Activated gamma-delta T cell treated with anti-CD3 and anti-CD28 coated beads, Interleukin-2, amount 50 U/mL, for 16 hours (primary cell): ENCODE results near the gene IQSEC1.

Experiments used
- DNase-seq: peaks from one replicate; pipeline ENCODE4 v3.0.0-alpha.2; 2020; ENCODE audit warnings: low read depth

The IQSEC1 gene

GRCh38 chr3:13015286-13016082, 57.7 kb downstream of the IQSEC1 start:
- peak; percentile 34 for DNase-seq

- DNase-seq: no peak
Measured at GRCh38 chr3:13014755-13015285, 58.4 kb downstream of the IQSEC1 start.

- DNase-seq: peak; percentile 31
Measured at GRCh38 chr3:13013994-13014754, 59.1 kb downstream of the IQSEC1 start.

- no peak for DNase-seq
Measured at GRCh38 chr3:13013566-13013965, 59.7 kb downstream of the IQSEC1 start.

- DNase-seq: no peak
Measured at GRCh38 chr3:13013151-13013561, 60.1 kb downstream of the IQSEC1 start.

GRCh38 chr3:13012221-13012691, 61.0 kb downstream of the IQSEC1 start:
- DNase-seq: peak; percentile 30

- peak; percentile 73 for DNase-seq
Measured at GRCh38 chr3:13011573-13012220, 61.5 kb downstream of the IQSEC1 start.

- no peak for DNase-seq
Measured at GRCh38 chr3:13010780-13011572, 62.3 kb downstream of the IQSEC1 start.

GRCh38 chr3:13009946-13010315, 63.3 kb downstream of the IQSEC1 start:
- DNase-seq: no peak

GRCh38 chr3:13009132-13009945, 63.9 kb downstream of the IQSEC1 start:
- peak; percentile 52 for DNase-seq

- no peak for DNase-seq
Measured at GRCh38 chr3:13008155-13008995, 64.9 kb downstream of the IQSEC1 start.

GRCh38 chr3:13007251-13007941, 65.8 kb downstream of the IQSEC1 start:
- DNase-seq: no peak

- no peak for DNase-seq
Measured at GRCh38 chr3:13006216-13006990, 66.8 kb downstream of the IQSEC1 start.

GRCh38 chr3:13005301-13005700, 67.9 kb downstream of the IQSEC1 start:
- DNase-seq: no peak

GRCh38 chr3:13004376-13004775, 68.9 kb downstream of the IQSEC1 start:
- DNase-seq: no peak

GRCh38 chr3:13003608-13004007, 69.6 kb downstream of the IQSEC1 start:
- no peak for DNase-seq

- no peak for DNase-seq
Measured at GRCh38 chr3:13002398-13003124, 70.7 kb downstream of the IQSEC1 start.
